ENCODE data around the gene SPECC1. TPM values are rescaled to one million over a fixed set of nuclear protein-coding genes. Genes with fewer than 3 reads are reported as not detected.

Gene SPECC1
- total RNA-seq, 1 donor from 2014 or later, result 7.5 TPM

GRCh38 chr17:20121359-20122253 is 112.4 kb downstream of the SPECC1 start:
- DNase-seq (peak; percentile 52), ATAC-seq (ENCODE audit: low read depth) (peak; percentile 71)
- no peaks in the 10 kb centered on the region for H3K36me3 Mint-ChIP-seq (ENCODE audit: low read depth)
- no peak overlapping the region for H3K4me3 Mint-ChIP-seq
- no peak overlapping the region for H3K27ac Mint-ChIP-seq
- H3K4me1 Mint-ChIP-seq, result no peaks in the 10 kb centered on the region
- no peaks in the 10 kb centered on the region for H3K9me3 Mint-ChIP-seq
- ChIA-PET POLR2A (no interaction called here), CTCF (interaction anchor here (0.8 to 2.7 kb wide), 8 partner anchors 32 to 201 kb away, joined by 3 to 19 read pairs (median 6); no protein-coding TSS in a partner anchor)
- TF ChIP-seq CTCF (IDR thresholded peaks at IDR 0.05), result peak; percentile 80
- peaks cover 1% of the 10 kb centered on the region for H3K27me3 Mint-ChIP-seq
- intact Hi-C loops (cut with micrococcal nuclease), result loop anchor here (1.0 to 2.0 kb wide), 4 partner anchors 34 to 871 kb away; no protein-coding TSS in a partner anchor

- DNase-seq (no peak), ATAC-seq (ENCODE audit: low read depth) (no peak)
- no peak for TF ChIP-seq CTCF (IDR thresholded peaks at IDR 0.05)
- Mint-ChIP-seq H3K27ac (no peak overlapping the region), H3K4me1 (no peaks in the 10 kb centered on the region), H3K9me3 (no peaks in the 10 kb centered on the region), H3K4me3 (no peak overlapping the region), H3K36me3 (ENCODE audit: low read depth) (no peaks in the 10 kb centered on the region), H3K27me3 (peaks cover 1% of the 10 kb centered on the region)
- intact Hi-C loops (cut with micrococcal nuclease), result no loop called here
- ChIA-PET POLR2A (no interaction called here), CTCF (interaction anchor here (0.8 to 2.1 kb wide), 5 partner anchors 33 to 200 kb away, joined by 4 to 14 read pairs (median 5); no protein-coding TSS in a partner anchor)
Measured at GRCh38 chr17:20122254-20122879, 113.2 kb downstream of the SPECC1 start.

- no peak for ATAC-seq (ENCODE audit: low read depth)
- CTCF ChIA-PET, result interaction anchor here (1.6 to 2.1 kb wide), 2 partner anchors 195 to 197 kb away, joined by 8 read pairs; no protein-coding TSS in a partner anchor
- TF ChIP-seq CTCF (IDR thresholded peaks at IDR 0.05), result no peak
- Mint-ChIP-seq H3K36me3 (ENCODE audit: low read depth) (no peaks in the 10 kb centered on the region), H3K9me3 (no peaks in the 10 kb centered on the region), H3K4me1 (no peaks in the 10 kb centered on the region), H3K27ac (no peak overlapping the region), H3K4me3 (no peak overlapping the region), H3K27me3 (peaks cover 1% of the 10 kb centered on the region)
- DNase-seq, result no peak
- intact Hi-C loops (cut with micrococcal nuclease), result no loop called here
- POLR2A ChIA-PET, result no interaction called here
Measured at GRCh38 chr17:20123209-20123608, 114.0 kb downstream of the SPECC1 start.

GRCh38 chr17:20125724-20126123 is 116.6 kb downstream of the SPECC1 start:
- Mint-ChIP-seq H3K27ac (no peak overlapping the region), H3K4me3 (no peak overlapping the region), H3K4me1 (no peaks in the 10 kb centered on the region), H3K9me3 (no peaks in the 10 kb centered on the region), H3K36me3 (ENCODE audit: low read depth) (no peaks in the 10 kb centered on the region), H3K27me3 (peaks cover 1% of the 10 kb centered on the region)
- ATAC-seq (ENCODE audit: low read depth) (no peak), DNase-seq (no peak)
- intact Hi-C loops (cut with micrococcal nuclease), result no loop called here
- ChIA-PET POLR2A (no interaction called here), CTCF (no interaction called here)
- TF ChIP-seq CTCF (IDR thresholded peaks at IDR 0.05), result no peak

Measured in activated B cell treated with CpG ODN at 0.5 μM for 24 hours (primary cell).